HUES48 (cell line): ENCODE data around the gene BRINP3.

ENCODE experiments used
- H3K27ac ChIP-seq: one replicate; pipeline ENCODE4 v1.7.0; 2013; ENCODE audit warnings: low read depth, low read length, inconsistent platforms
- H3K27me3 ChIP-seq: 2 replicates; pipeline ENCODE4 v1.6.1; 2013; ENCODE audit warnings: mild to moderate bottlenecking, low read length; ENCODE audit not compliant: control insufficient read depth, insufficient read depth
- H3K36me3 ChIP-seq: 2 replicates; pipeline ENCODE4 v1.6.1; 2013; ENCODE audit warnings: low read length; ENCODE audit not compliant: control insufficient read depth, insufficient read depth
- H3K4me1 ChIP-seq: 2 replicates; pipeline ENCODE4 v1.6.1; 2013; ENCODE audit warnings: mild to moderate bottlenecking, low read length; ENCODE audit not compliant: control insufficient read depth, insufficient read depth
- H3K4me3 ChIP-seq: 2 replicates; pipeline ENCODE4 v1.5.1; 2013; ENCODE audit warnings: mild to moderate bottlenecking, low read depth, low read length
- H3K9ac ChIP-seq: 2 replicates; pipeline ENCODE4 v1.6.1; 2013; ENCODE audit warnings: mild to moderate bottlenecking, low read depth, low read length, moderate library complexity
- H3K9me3 ChIP-seq: 2 replicates; pipeline ENCODE4 v1.6.1; 2013; ENCODE audit warnings: low read length; ENCODE audit not compliant: control insufficient read depth, insufficient read depth

Gene BRINP3

DNA sequence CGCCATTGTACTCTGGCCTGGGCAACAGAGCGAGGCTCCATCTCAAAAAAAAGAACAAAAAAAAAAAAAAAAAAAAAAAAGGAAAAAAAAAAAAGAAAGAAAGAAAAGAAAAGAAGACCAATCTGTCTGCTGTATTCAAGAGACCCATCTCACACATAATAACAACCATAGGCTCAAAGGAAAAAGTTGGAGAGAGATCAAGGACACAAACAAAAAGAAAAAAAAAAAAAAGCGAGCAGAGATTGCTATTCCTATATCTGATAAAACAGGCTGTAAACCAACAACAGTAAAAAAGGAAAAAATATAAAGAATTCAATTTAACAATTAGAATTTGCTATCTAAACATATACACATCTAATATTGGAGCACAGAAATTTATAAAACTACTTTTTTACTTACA lies 150.4 kb downstream of the BRINP3 start:
- no peaks in the 10 kb centered on the region for H3K27me3 ChIP-seq
- H3K4me1 ChIP-seq: no peaks in the 10 kb centered on the region
- H3K9me3 ChIP-seq: no peaks in the 10 kb centered on the region

GRCh38 chr1:190323530-190323929 lies 154.1 kb downstream of the BRINP3 start:
- Histone ChIP-seq H3K4me1 (no peaks in the 10 kb centered on the region), H3K9me3 (no peaks in the 10 kb centered on the region), H3K9ac (no peak overlapping the region), H3K4me3 (no peak overlapping the region), H3K36me3 (no peaks in the 10 kb centered on the region), H3K27me3 (no peaks in the 10 kb centered on the region), H3K27ac (no peak overlapping the region)

More for the DNA sequence above, 150.4 kb downstream of the BRINP3 start:
- Histone ChIP-seq H3K36me3 (no peaks in the 10 kb centered on the region), H3K4me3 (no peak overlapping the region), H3K27ac (no peak overlapping the region), H3K9ac (no peak overlapping the region)

DNA sequence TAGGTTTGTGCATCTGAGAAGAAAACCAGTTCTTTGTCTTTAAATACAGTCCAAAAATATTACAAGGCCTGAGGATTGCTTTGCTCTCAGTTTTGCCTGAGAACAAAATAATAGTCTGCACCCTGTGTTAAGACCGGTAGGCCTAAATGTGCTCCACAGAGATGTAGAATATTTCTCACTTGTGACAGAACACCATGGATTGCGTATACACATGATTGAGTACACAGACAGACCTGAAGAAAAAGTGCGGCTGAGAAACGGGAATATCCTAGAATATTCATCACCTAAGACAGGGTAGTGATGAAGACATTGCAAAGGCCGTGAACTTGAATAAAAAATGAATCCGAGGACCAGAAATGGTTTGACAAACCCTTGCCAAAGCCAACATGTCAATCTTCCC lies 155.4 kb downstream of the BRINP3 start:
- H3K4me1 ChIP-seq: no peaks in the 10 kb centered on the region
- H3K9me3 ChIP-seq: no peaks in the 10 kb centered on the region
- no peak overlapping the region for H3K27ac ChIP-seq
- H3K27me3 ChIP-seq: no peaks in the 10 kb centered on the region
- H3K36me3 ChIP-seq: no peaks in the 10 kb centered on the region
- no peak overlapping the region for H3K4me3 ChIP-seq
- no peak overlapping the region for H3K9ac ChIP-seq

GRCh38 chr1:190320952-190321351 lies 156.7 kb downstream of the BRINP3 start:
- no peaks in the 10 kb centered on the region for H3K27me3 ChIP-seq
- no peaks in the 10 kb centered on the region for H3K36me3 ChIP-seq
- no peak overlapping the region for H3K27ac ChIP-seq
- H3K9me3 ChIP-seq: no peaks in the 10 kb centered on the region
- no peak overlapping the region for H3K4me3 ChIP-seq
- no peaks in the 10 kb centered on the region for H3K4me1 ChIP-seq
- H3K9ac ChIP-seq: no peak overlapping the region

DNA sequence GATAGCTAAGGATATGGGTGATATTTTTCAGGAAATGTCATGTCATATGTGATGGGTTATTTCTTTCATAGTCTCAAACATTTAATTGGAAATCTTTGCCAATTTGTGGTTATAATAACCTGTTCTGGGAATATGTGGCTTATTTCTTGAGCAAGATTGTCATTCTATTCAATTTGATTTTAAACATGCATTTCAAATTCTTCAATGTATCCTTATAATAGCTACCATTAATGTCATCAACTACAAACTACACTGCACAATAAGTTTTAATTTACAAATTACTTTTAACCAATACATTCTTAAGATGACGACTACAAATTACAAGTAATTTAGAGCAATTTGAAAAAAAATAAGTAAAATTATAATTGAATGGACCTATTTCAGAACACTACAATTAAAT lies 164.9 kb downstream of the BRINP3 start:
- Histone ChIP-seq H3K9ac (no peak overlapping the region), H3K4me1 (no peaks in the 10 kb centered on the region), H3K36me3 (no peaks in the 10 kb centered on the region), H3K27ac (no peak overlapping the region), H3K9me3 (no peaks in the 10 kb centered on the region), H3K4me3 (no peak overlapping the region), H3K27me3 (no peaks in the 10 kb centered on the region)

- no peaks in the 10 kb centered on the region for H3K27me3 ChIP-seq
- H3K36me3 ChIP-seq: no peaks in the 10 kb centered on the region
- H3K27ac ChIP-seq: no peak overlapping the region
- no peaks in the 10 kb centered on the region for H3K4me1 ChIP-seq
- no peak overlapping the region for H3K9ac ChIP-seq
- H3K4me3 ChIP-seq: no peak overlapping the region
- H3K9me3 ChIP-seq: no peaks in the 10 kb centered on the region
These were observed 174.2 kb downstream of the BRINP3 start for GRCh38 chr1:190303501-190303900.

DNA sequence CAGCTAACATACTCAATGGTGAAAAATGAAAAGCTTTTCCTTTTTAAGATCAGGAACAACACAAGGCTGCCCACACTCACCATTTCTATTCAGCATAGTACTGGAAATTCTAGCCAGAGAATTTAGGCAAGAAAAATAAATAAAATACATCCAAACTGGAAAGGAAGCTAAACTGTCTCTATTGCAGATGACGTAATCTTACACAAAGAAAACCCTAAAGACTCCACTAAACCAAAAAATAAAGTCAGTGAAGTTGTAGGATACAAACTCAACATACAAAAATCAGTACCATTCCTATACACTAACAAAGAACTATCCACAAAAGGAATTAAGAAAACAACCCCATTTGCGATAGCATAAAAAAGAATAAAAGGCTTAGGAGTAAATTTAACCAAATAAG lies 181.2 kb downstream of the BRINP3 start:
- Histone ChIP-seq H3K36me3 (no peaks in the 10 kb centered on the region), H3K9me3 (no peaks in the 10 kb centered on the region), H3K4me1 (no peaks in the 10 kb centered on the region), H3K9ac (no peak overlapping the region), H3K27ac (no peak overlapping the region), H3K4me3 (no peak overlapping the region), H3K27me3 (no peaks in the 10 kb centered on the region)

DNA sequence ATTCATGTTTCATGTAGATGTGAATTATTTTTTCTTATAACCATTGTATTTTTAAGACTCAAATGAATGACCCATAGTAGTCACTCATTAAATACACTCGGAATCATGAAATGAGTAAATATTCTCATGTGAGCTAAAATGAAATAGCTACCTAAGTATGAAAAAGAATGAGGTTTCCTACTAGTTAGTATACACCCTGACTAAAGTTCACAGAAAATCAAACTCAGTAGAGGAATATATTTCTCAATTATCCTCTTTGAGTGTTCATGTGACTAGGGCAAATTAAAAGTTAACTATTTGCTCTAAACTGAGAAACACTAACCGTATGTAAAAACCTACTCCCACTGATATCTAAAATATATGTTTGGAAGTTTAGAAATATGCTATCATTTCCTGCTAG lies 187.8 kb downstream of the BRINP3 start:
- Histone ChIP-seq H3K4me1 (no peaks in the 10 kb centered on the region), H3K27me3 (no peaks in the 10 kb centered on the region), H3K4me3 (no peak overlapping the region), H3K36me3 (no peaks in the 10 kb centered on the region), H3K9ac (no peak overlapping the region), H3K9me3 (no peaks in the 10 kb centered on the region), H3K27ac (no peak overlapping the region)

DNA sequence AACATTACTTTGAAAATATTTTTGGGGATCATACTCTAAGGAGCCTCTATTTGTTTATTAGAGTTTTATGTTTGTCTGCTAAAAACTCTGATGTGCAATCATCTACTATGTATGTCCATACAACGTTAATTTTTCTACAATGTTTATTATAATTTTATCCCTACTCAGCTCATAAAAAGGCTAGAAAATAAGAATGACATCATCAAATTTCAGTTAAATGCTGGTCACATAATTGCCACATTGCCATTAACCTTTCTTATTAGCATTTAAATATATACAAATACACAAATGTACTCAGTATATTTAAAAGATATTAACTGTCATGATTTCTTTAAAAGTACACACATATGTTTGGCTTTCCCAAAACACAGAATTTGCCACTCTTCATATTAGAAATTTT lies 191.6 kb downstream of the BRINP3 start:
- H3K9me3 ChIP-seq: no peaks in the 10 kb centered on the region
- no peaks in the 10 kb centered on the region for H3K27me3 ChIP-seq
- no peak overlapping the region for H3K27ac ChIP-seq
- no peaks in the 10 kb centered on the region for H3K36me3 ChIP-seq
- H3K4me3 ChIP-seq: no peak overlapping the region
- no peak overlapping the region for H3K9ac ChIP-seq
- H3K4me1 ChIP-seq: no peaks in the 10 kb centered on the region

DNA sequence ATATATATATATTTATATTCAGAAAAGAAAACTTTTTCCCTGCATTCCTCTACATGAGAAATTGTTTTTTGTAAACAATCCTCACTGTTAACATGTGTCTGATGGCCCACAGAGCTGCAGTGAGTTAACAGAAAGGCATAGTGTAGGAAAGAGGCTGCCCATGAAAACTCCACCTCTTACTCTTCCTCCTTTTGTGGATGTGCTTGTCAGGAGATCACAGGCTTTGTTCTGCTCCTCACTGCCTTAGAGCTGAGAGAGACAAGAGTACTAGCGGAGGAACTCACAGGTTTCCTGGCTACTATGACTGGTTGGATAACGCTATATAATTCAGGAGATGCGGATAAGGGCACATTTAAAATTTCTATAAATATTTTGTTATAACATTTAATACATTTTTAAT lies 200.6 kb downstream of the BRINP3 start:
- no peak overlapping the region for H3K4me3 ChIP-seq
- no peaks in the 10 kb centered on the region for H3K27me3 ChIP-seq
- H3K36me3 ChIP-seq: no peaks in the 10 kb centered on the region
- H3K4me1 ChIP-seq: no peaks in the 10 kb centered on the region
- H3K27ac ChIP-seq: no peak overlapping the region
- H3K9me3 ChIP-seq: no peaks in the 10 kb centered on the region
- H3K9ac ChIP-seq: no peak overlapping the region

DNA sequence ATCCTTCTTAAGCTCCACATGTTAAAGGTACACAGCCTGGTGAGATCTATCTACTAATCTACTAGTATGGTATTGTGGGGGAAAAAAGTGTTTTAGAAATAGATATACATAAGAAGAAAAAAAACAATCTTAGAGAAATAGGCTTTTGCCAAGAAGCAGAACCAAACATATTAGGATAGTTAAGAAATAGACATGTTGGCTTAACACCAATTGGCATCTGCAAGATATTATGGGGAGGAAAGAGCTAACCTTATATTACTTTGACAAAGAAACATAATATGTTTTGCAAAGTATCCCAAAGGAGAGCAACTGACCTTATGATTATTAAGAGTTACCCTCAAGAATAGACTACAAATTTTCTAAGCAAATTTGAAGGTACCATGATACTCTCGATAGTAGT lies 202.9 kb downstream of the BRINP3 start:
- H3K4me1 ChIP-seq: no peaks in the 10 kb centered on the region
- H3K4me3 ChIP-seq: no peak overlapping the region
- no peak overlapping the region for H3K9ac ChIP-seq
- H3K27ac ChIP-seq: no peak overlapping the region
- no peaks in the 10 kb centered on the region for H3K9me3 ChIP-seq
- no peaks in the 10 kb centered on the region for H3K27me3 ChIP-seq
- H3K36me3 ChIP-seq: no peaks in the 10 kb centered on the region

DNA sequence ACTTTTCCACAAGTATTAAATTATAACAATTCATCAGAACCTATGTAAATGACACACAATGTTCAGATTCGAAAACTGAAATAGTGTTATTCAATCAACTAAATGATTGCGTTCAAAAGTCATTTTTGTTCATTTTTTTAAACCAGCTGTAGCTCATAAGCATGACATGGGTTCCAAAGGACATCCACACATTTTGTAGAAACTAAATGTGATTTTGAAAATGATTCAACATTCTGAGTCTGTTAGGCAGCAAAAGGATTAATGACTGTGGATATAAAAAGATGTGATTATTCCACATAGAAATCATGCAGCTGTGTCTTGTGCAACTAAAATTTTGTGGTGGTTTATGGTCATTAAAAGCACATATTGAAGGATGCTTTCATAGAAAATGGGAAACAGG lies 204.5 kb downstream of the BRINP3 start:
- Histone ChIP-seq H3K27ac (no peak overlapping the region), H3K4me1 (no peaks in the 10 kb centered on the region), H3K9me3 (no peaks in the 10 kb centered on the region)

More for the DNA sequence above, 204.5 kb downstream of the BRINP3 start:
- H3K4me3 ChIP-seq: no peak overlapping the region
- no peaks in the 10 kb centered on the region for H3K36me3 ChIP-seq
- no peak overlapping the region for H3K9ac ChIP-seq
- H3K27me3 ChIP-seq: no peaks in the 10 kb centered on the region
